Measurements from ENCODE around the gene CNTN1. TPM values are rescaled to one million over a fixed set of nuclear protein-coding genes. Genes with fewer than 3 reads are reported as not detected.

CNTN1 gene
- total RNA-seq, 2 donors from 2014 or later, result 0.77 to 4.4 TPM

GRCh38 chr12:40825156-40825555, 132.9 kb downstream of the CNTN1 start:
- no peaks in the 10 kb centered on the region for H3K36me3 ChIP-seq
- no peak overlapping the region for H3K4me3 ChIP-seq
- TF ChIP-seq CTCF (IDR thresholded peaks at IDR 0.05), result no peak
- no peaks in the 10 kb centered on the region for H3K4me1 ChIP-seq
- no peaks in the 10 kb centered on the region for H3K27me3 ChIP-seq
- intact Hi-C loops (cut with DNase I), result no loop called here
- H3K27ac ChIP-seq, result no peak overlapping the region
- no peak overlapping the region for H3K9ac ChIP-seq (ENCODE audit: low read depth in 2 of 2, low read length in 2 of 2)
- no peaks in the 10 kb centered on the region for H3K9me3 ChIP-seq
- no peak for DNase-seq

DNA sequence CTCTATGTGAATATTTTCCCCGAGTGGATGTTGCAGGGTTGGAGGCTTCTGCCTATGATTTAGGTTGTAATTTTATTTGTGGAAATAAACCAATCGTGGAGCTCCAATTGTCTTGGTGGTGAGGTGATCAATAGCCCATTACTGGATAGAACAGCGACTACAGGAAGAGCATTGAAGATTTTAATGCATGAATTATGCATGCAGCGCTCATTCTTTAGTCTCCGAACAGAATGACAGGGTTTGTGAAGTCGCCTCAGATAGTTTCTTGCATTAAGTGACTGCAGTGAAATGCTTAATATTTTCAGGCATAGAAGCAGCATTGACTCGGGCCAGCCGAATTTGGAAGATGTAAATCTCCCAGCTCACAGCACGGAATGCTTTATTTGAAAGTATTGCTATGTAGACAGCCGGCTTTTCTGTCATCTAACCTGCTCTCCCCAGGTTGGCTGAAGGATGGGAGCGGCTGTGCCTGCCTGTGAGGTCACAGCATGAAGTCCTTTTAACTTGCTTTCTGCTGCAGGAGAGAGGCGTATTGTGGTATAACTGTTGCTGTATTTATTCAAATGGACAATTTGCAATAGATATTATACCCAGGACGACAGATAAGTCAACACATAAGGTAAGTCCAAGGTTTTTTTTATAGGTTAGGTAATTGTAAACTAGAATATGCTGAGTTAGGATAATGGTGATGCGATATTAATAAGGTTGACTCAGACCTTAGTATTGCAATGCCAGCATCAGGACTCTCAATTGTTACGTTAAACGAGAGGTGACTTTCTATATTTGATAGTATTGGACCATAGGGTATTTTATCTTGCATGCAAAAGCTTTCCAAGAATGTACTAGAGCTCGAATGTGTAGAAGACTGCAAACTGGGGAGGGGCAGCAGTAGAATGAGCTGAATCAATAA, 135.7 kb downstream of the CNTN1 start:
- no peak overlapping the region for H3K9ac ChIP-seq (ENCODE audit: low read depth in 2 of 2, low read length in 2 of 2)
- H3K27ac ChIP-seq, result no peak overlapping the region
- intact Hi-C loops (cut with DNase I), result no loop called here
- no peak for DNase-seq
- H3K9me3 ChIP-seq, result no peaks in the 10 kb centered on the region
- H3K4me3 ChIP-seq, result no peak overlapping the region
- H3K4me1 ChIP-seq, result no peaks in the 10 kb centered on the region
- no peaks in the 10 kb centered on the region for H3K36me3 ChIP-seq
- no peak for TF ChIP-seq CTCF (IDR thresholded peaks at IDR 0.05)
- no peaks in the 10 kb centered on the region for H3K27me3 ChIP-seq

- H3K4me3 ChIP-seq, result no peak overlapping the region
Observed at GRCh38 chr12:40828593-40828990, 136.4 kb downstream of the CNTN1 start.

GRCh38 chr12:40829738-40830144, 137.5 kb downstream of the CNTN1 start:
- H3K36me3 ChIP-seq, result no peaks in the 10 kb centered on the region
- H3K27ac ChIP-seq, result no peak overlapping the region
- no peak for TF ChIP-seq CTCF (IDR thresholded peaks at IDR 0.05)
- H3K4me1 ChIP-seq, result no peaks in the 10 kb centered on the region
- no peaks in the 10 kb centered on the region for H3K9me3 ChIP-seq
- intact Hi-C loops (cut with DNase I), result no loop called here
- DNase-seq, result no peak
- H3K9ac ChIP-seq (ENCODE audit: low read depth in 2 of 2, low read length in 2 of 2), result no peak overlapping the region
- no peaks in the 10 kb centered on the region for H3K27me3 ChIP-seq
- no peak overlapping the region for H3K4me3 ChIP-seq

More at GRCh38 chr12:40828593-40828990, 136.4 kb downstream of the CNTN1 start:
- H3K36me3 ChIP-seq, result no peaks in the 10 kb centered on the region
- H3K9me3 ChIP-seq, result no peaks in the 10 kb centered on the region
- no peak overlapping the region for H3K27ac ChIP-seq
- no peak overlapping the region for H3K9ac ChIP-seq (ENCODE audit: low read depth in 2 of 2, low read length in 2 of 2)
- intact Hi-C loops (cut with DNase I), result no loop called here
- no peak for DNase-seq
- H3K4me1 ChIP-seq, result no peaks in the 10 kb centered on the region
- TF ChIP-seq CTCF (IDR thresholded peaks at IDR 0.05), result no peak
- no peaks in the 10 kb centered on the region for H3K27me3 ChIP-seq

GRCh38 chr12:40831916-40832315, 139.7 kb downstream of the CNTN1 start:
- DNase-seq, result no peak
- Histone ChIP-seq H3K9me3 (no peaks in the 10 kb centered on the region), H3K27me3 (no peaks in the 10 kb centered on the region), H3K36me3 (no peaks in the 10 kb centered on the region), H3K4me1 (no peaks in the 10 kb centered on the region), H3K9ac (ENCODE audit: low read depth in 2 of 2, low read length in 2 of 2) (no peak overlapping the region), H3K27ac (no peak overlapping the region), H3K4me3 (no peak overlapping the region)
- no peak for TF ChIP-seq CTCF (IDR thresholded peaks at IDR 0.05)
- intact Hi-C loops (cut with DNase I), result no loop called here

All from colonic mucosa (tissue), 4 donors.